ENCODE measurements around the gene HOXC6.

The HOXC6 gene

GRCh38 chr12:54017027-54017788, 11.0 kb upstream of the HOXC6 start:
- no peak overlapping the region for H3K27ac ChIP-seq (ENCODE audit: low read depth, low read length)
- no peaks in the 10 kb centered on the region for H3K36me3 ChIP-seq (ENCODE audit: control insufficient read depth, insufficient read depth, low read length)
- H3K4me3 ChIP-seq (ENCODE audit: low read length): peak overlapping the region; percentile 23
- peaks cover 68% of the 10 kb centered on the region for H3K27me3 ChIP-seq (ENCODE audit: control insufficient read depth, insufficient read depth, low read length)
- no peaks in the 10 kb centered on the region for H3K4me1 ChIP-seq (ENCODE audit: control insufficient read depth, insufficient read depth, low read length)
- H3K9ac ChIP-seq (ENCODE audit: low read length): no peak overlapping the region

GRCh38 chr12:54017878-54018467, 10.3 kb upstream of the HOXC6 start:
- no peaks in the 10 kb centered on the region for H3K4me1 ChIP-seq (ENCODE audit: control insufficient read depth, insufficient read depth, low read length)
- no peak overlapping the region for H3K27ac ChIP-seq (ENCODE audit: low read depth, low read length)
- H3K36me3 ChIP-seq (ENCODE audit: control insufficient read depth, insufficient read depth, low read length): no peaks in the 10 kb centered on the region
- H3K4me3 ChIP-seq (ENCODE audit: low read length): peak overlapping the region; percentile 23
- no peak overlapping the region for H3K9ac ChIP-seq (ENCODE audit: low read length)
- H3K27me3 ChIP-seq (ENCODE audit: control insufficient read depth, insufficient read depth, low read length): peaks cover 66% of the 10 kb centered on the region

- Histone ChIP-seq H3K9ac (ENCODE audit: low read length) (no peak overlapping the region), H3K27ac (ENCODE audit: low read depth, low read length) (no peak overlapping the region), H3K36me3 (ENCODE audit: control insufficient read depth, insufficient read depth, low read length) (no peaks in the 10 kb centered on the region), H3K27me3 (ENCODE audit: control insufficient read depth, insufficient read depth, low read length) (peaks cover 66% of the 10 kb centered on the region), H3K4me3 (ENCODE audit: low read length) (peak overlapping the region; percentile 23), H3K4me1 (ENCODE audit: control insufficient read depth, insufficient read depth, low read length) (no peaks in the 10 kb centered on the region)
Observed at GRCh38 chr12:54018468-54018984, 9.7 kb upstream of the HOXC6 start.

- no peaks in the 10 kb centered on the region for H3K4me1 ChIP-seq (ENCODE audit: control insufficient read depth, insufficient read depth, low read length)
- no peak overlapping the region for H3K27ac ChIP-seq (ENCODE audit: low read depth, low read length)
- no peaks in the 10 kb centered on the region for H3K36me3 ChIP-seq (ENCODE audit: control insufficient read depth, insufficient read depth, low read length)
- no peak overlapping the region for H3K9ac ChIP-seq (ENCODE audit: low read length)
- H3K4me3 ChIP-seq (ENCODE audit: low read length): no peak overlapping the region
- H3K27me3 ChIP-seq (ENCODE audit: control insufficient read depth, insufficient read depth, low read length): peaks cover 66% of the 10 kb centered on the region
Observed at GRCh38 chr12:54019091-54019811, 9.0 kb upstream of the HOXC6 start.

- Histone ChIP-seq H3K27ac (ENCODE audit: low read depth, low read length) (no peak overlapping the region), H3K4me1 (ENCODE audit: control insufficient read depth, insufficient read depth, low read length) (no peaks in the 10 kb centered on the region), H3K4me3 (ENCODE audit: low read length) (no peak overlapping the region), H3K27me3 (ENCODE audit: control insufficient read depth, insufficient read depth, low read length) (peaks cover 63% of the 10 kb centered on the region), H3K9ac (ENCODE audit: low read length) (no peak overlapping the region), H3K36me3 (ENCODE audit: control insufficient read depth, insufficient read depth, low read length) (no peaks in the 10 kb centered on the region)
Observed at GRCh38 chr12:54019924-54020590, 8.2 kb upstream of the HOXC6 start.

- H3K36me3 ChIP-seq (ENCODE audit: control insufficient read depth, insufficient read depth, low read length): no peaks in the 10 kb centered on the region
- H3K4me3 ChIP-seq (ENCODE audit: low read length): no peak overlapping the region
- H3K27ac ChIP-seq (ENCODE audit: low read depth, low read length): no peak overlapping the region
- H3K27me3 ChIP-seq (ENCODE audit: control insufficient read depth, insufficient read depth, low read length): peaks cover 62% of the 10 kb centered on the region
- H3K4me1 ChIP-seq (ENCODE audit: control insufficient read depth, insufficient read depth, low read length): no peaks in the 10 kb centered on the region
- no peak overlapping the region for H3K9ac ChIP-seq (ENCODE audit: low read length)
Observed at GRCh38 chr12:54020591-54021405, 7.4 kb upstream of the HOXC6 start.

GRCh38 chr12:54021432-54022013, 6.7 kb upstream of the HOXC6 start:
- H3K4me1 ChIP-seq (ENCODE audit: control insufficient read depth, insufficient read depth, low read length): no peaks in the 10 kb centered on the region
- H3K27ac ChIP-seq (ENCODE audit: low read depth, low read length): no peak overlapping the region
- H3K27me3 ChIP-seq (ENCODE audit: control insufficient read depth, insufficient read depth, low read length): peaks cover 59% of the 10 kb centered on the region

GRCh38 chr12:54022960-54023884, 5.0 kb upstream of the HOXC6 start:
- H3K4me1 ChIP-seq (ENCODE audit: control insufficient read depth, insufficient read depth, low read length): no peaks in the 10 kb centered on the region
- H3K9ac ChIP-seq (ENCODE audit: low read length): no peak overlapping the region
- no peak overlapping the region for H3K27ac ChIP-seq (ENCODE audit: low read depth, low read length)
- no peaks in the 10 kb centered on the region for H3K36me3 ChIP-seq (ENCODE audit: control insufficient read depth, insufficient read depth, low read length)
- no peak overlapping the region for H3K4me3 ChIP-seq (ENCODE audit: low read length)
- H3K27me3 ChIP-seq (ENCODE audit: control insufficient read depth, insufficient read depth, low read length): peaks cover 62% of the 10 kb centered on the region

More at GRCh38 chr12:54021432-54022013, 6.7 kb upstream of the HOXC6 start:
- Histone ChIP-seq H3K4me3 (ENCODE audit: low read length) (no peak overlapping the region), H3K9ac (ENCODE audit: low read length) (no peak overlapping the region), H3K36me3 (ENCODE audit: control insufficient read depth, insufficient read depth, low read length) (no peaks in the 10 kb centered on the region)

GRCh38 chr12:54024127-54024526, 4.1 kb upstream of the HOXC6 start:
- Histone ChIP-seq H3K27me3 (ENCODE audit: control insufficient read depth, insufficient read depth, low read length) (peaks cover 64% of the 10 kb centered on the region), H3K4me1 (ENCODE audit: control insufficient read depth, insufficient read depth, low read length) (no peaks in the 10 kb centered on the region), H3K36me3 (ENCODE audit: control insufficient read depth, insufficient read depth, low read length) (no peaks in the 10 kb centered on the region), H3K27ac (ENCODE audit: low read depth, low read length) (no peak overlapping the region), H3K4me3 (ENCODE audit: low read length) (no peak overlapping the region), H3K9ac (ENCODE audit: low read length) (no peak overlapping the region)

- H3K27ac ChIP-seq (ENCODE audit: low read depth, low read length): no peak overlapping the region
- H3K9ac ChIP-seq (ENCODE audit: low read length): no peak overlapping the region
- H3K27me3 ChIP-seq (ENCODE audit: control insufficient read depth, insufficient read depth, low read length): peaks cover 65% of the 10 kb centered on the region
- H3K36me3 ChIP-seq (ENCODE audit: control insufficient read depth, insufficient read depth, low read length): no peaks in the 10 kb centered on the region
- no peaks in the 10 kb centered on the region for H3K4me1 ChIP-seq (ENCODE audit: control insufficient read depth, insufficient read depth, low read length)
- no peak overlapping the region for H3K4me3 ChIP-seq (ENCODE audit: low read length)
Observed at GRCh38 chr12:54024581-54025305, 3.5 kb upstream of the HOXC6 start.

All from rectal smooth muscle tissue (tissue), 1 donor.